Activated CD4-positive, alpha-beta T cell treated with anti-CD3 and anti-CD28 coated beads, Interleukin-2, amount 50 U/mL, for 16 hours (primary cell): ENCODE data around the gene MAP3K19.
"Not testable (repeated sequence)": the region's sequence is repeated elsewhere in the genome, so short reads cannot be mapped to it uniquely, and the experiment has no call there.

ENCODE experiments used
- DNase-seq: peaks from one replicate; pipeline ENCODE4 v3.0.0-alpha.2; 2020

MAP3K19 gene

DNA sequence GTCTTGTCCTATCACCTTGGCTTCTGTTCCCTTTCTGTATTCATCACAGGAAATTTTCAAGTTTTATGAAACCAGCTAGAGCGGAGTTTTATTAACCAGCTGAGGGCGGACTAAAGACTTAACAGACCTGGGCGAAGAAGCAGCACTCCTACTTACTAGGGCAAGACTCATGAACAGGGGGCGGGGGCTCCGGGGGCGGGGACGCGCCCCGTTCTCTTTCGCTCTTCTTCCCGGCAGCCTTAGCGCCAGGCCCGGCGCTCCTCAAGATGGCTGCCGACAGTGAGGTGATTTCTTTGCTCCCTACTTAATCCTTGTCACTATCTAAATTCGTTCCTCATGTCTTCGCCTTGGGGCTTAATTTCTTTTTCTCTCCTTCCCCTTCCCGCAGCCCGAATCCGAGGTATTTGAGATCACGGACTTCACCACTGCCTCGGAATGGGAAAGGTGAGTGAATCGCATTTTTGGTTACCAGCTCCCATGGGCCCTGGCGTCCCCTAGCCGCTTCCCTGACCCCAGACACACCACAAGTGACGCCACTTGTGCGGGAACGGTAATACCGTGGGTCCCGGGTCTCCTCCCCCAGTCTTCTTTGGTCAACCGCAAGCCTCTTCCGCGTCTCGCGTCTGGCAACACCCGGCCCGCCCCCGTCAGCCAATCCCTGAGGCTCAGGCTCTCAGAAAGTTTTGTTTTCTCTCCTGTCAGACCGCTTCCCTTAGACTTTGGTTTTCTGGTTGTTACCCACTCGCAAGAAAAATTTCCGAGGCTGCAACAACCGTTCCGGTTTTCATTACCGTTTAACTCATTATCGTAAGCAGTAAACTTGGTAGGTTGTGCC is 5.0 kb upstream of the MAP3K19 start, which contains the start of gene RAB3GAP1:
Gene RAB3GAP1 (plus strand): TSS at position 251 of the 835 bp plus-strand sequence. CDS start 16 bp downstream, at position 267.
- DNase-seq, result peak; percentile 96

GRCh38 chr2:135050684-135051083 is 3.4 kb upstream of the MAP3K19 start:
- DNase-seq, result no peak

- no peak for DNase-seq
These were observed 2.9 kb upstream of the MAP3K19 start for GRCh38 chr2:135050132-135050531.

DNA sequence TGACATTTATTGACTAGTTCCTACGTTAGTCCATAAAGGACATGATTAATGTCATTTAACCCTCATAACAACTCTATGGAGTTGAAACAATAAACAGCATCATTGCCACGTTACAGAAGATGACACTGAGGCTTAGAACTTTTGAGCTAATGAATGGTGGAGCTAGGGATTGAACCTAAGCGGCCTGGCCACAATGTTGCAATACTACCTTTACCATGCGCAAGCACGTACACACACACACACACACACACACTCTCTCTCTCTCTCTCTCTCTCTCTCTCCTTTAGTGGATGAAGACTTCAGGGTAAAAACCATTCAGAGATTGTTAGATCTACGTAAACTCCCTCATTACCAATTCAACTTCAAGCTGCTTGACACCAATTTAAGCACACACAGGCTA is 875 bp upstream of the MAP3K19 start:
- no peak for DNase-seq

GRCh38 chr2:135043345-135043744 is 3.9 kb downstream of the MAP3K19 start:
- DNase-seq, result peak; percentile 15

- DNase-seq, result no peak
These were observed 9.4 kb downstream of the MAP3K19 start for GRCh38 chr2:135037831-135038230.

DNA sequence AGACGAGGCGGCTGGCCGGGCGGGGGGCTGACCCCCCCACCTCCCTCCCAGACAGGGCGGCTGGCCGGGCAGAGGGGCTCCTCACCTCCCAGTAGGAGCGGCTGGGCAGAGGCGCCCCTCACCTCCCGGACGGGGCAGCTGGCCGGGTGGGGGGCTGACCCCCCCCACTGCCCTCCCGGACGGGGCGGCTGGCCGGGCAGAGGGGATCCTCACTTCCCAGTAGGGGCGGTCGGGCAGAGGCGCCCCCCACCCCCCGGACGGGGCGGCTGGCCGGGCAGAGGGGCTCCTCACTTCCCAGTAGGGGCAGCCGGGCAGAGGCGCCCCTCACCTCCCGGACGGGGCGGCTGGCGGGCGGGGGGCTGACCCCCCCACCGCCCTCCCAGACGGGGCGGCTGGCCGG is 14.0 kb downstream of the MAP3K19 start:
- not testable (repeated sequence) for DNase-seq

DNA sequence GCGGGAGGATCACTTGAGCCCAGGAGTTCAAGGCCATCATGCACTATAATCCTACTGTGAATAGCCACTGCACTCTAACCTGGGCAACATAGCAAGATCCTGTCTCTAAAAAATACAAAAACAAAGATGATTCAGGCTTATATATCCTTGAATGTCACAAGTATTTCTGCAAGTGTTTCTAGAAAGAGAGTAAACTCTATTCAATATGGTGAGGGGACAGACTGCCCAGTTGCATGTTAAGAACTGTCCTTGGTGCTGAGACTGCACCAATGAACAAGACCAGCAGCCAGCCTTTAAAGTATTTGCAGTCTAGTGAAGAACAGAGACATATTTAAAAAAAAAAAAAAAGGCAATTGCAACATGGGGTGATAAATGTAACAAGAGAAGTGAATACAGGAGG is 16.4 kb downstream of the MAP3K19 start:
- DNase-seq, result no peak

DNA sequence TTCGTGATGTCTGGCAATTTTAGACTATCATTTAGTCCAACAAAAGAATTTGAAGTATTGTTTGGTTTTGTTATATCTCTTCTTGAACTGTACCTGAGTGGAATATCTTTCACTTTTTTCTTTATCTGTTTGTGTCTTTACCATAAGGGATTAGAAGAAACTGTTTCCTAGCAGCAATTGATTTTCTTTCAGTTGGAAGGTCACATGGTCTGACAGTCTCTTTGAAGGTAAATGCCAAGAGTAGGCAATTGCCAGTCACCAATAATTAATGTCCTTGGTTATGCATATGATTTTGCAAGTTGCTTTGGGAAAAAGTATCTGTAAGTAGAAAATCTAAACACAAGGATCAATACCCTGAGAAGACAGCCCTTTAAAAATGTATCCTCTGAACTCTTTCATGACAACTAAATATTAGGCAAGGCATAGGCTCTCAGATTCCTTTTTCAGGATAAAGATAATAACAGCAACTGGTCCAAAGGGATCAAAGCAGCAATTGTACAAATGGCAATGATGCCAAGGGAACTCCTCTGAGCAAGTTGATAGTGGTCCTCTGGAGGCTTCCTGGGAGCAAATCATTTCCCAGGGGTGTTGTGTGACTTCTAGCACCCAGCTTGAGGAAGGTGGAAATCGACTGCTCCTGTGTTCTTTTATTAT is 17.6 kb downstream of the MAP3K19 start:
- no peak for DNase-seq

GRCh38 chr2:135023886-135024485 is 23.3 kb downstream of the MAP3K19 start:
- no peak for DNase-seq

GRCh38 chr2:135022952-135023880 is 24.0 kb downstream of the MAP3K19 start:
- no peak for DNase-seq

DNA sequence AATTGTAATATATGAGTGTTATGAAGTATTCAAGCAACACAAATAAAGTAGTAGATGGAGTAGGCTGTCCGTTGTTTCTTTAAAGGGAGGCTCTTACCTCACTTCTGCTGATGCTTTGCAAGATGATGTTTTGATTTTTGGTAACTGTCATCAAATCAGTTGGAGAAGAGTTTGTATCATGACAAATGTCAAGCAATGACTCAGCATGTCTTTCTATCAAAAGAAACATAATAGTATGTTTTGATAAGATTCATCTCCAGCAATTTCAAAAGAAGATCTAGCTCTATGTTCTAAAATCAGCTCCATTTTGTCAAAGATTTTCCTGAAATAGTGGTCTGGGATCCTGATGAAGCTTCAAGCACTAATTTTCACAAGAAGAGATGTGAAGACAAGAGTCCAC is 25.6 kb downstream of the MAP3K19 start:
- no peak for DNase-seq

GRCh38 chr2:135011633-135012032 is 35.6 kb downstream of the MAP3K19 start:
- no peak for DNase-seq

GRCh38 chr2:135010200-135010942 is 36.9 kb downstream of the MAP3K19 start:
- DNase-seq, result peak; percentile 32

DNA sequence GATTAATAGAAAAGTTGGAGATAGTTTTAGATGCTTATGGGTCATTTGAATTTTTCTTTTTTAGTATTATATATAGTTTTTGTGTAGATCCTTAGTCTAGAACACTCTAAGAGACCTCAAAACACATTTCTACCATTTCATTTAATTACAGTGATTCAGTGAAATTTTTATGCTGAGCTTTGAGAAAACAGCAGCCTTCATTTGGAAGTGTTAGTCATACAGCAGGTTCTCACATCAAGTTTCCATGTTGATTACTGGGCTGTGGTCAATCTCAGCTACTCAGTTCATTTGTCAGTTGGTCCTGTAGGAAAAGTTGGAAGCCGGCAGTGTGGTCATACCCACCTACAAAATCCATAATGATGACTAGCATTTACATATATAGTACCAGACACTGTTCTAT is 37.9 kb downstream of the MAP3K19 start:
- no peak for DNase-seq

DNA sequence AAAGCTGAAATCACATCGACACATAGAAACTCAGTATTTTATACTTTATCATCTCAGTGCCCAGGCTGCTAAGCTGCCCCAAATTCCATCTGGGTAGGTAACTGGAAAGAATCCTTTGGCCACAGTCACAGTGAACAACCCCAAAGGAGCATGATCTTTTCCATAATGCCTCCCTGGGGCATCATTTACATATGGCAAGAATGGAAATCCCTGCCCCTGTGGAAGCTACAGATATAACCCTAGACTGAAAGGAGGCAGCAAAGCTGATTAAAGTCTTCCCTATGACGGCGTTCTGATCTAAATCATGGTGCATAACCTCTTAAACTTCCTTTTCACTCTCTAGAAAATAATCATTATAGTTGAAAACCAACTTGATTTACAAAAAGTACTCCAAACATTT is 41.5 kb downstream of the MAP3K19 start:
- no peak for DNase-seq

GRCh38 chr2:135004005-135004746 is 43.1 kb downstream of the MAP3K19 start:
- DNase-seq, result peak; percentile 73

- no peak for DNase-seq
These were observed 44.4 kb downstream of the MAP3K19 start for GRCh38 chr2:135002836-135003235.

DNA sequence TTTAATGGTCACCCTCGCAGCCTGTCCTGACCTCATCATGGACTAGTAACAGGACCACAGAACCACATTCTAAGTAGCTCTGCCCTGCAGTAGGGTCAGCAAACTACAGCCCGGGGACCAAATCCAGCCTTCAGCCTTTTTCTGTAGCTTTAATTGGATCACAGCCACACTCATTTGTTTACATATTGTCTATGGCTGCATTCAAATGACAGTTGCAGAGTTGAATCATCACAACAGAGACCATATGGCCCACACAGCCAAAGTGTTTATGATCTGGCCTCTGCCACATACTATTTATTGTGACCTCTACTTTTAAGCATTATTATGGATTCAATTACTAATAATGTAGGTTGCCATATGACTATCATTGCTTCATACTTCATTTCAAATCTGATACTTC is 47.7 kb downstream of the MAP3K19 start:
- DNase-seq, result no peak

DNA sequence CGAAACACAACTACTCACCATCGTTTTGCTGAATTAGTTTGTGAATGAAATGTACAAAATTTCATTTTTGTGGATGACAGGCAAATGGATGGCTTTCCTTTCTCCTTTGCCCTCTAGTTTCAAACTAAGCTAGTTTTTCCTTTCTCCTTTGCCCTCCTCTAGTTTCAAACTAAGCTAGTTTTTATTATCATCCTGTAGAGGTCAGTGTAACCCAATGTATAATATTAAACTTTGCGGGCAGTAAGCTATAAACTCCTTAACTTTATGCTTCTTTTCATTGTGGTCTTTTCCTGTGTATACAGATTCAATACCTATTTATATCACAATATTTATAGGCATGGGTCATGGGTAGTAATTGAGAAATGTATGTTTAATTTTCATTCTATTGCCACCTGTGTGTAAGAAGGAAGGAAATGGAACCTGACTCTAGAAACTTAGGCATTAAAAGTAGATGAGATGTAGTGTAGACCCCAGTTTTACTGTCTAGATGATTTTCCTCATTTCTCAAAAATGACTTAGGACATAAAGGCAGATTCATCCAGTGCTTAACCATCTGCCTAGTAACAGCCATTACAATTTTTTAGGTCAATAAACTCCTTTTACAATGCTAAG is 58.1 kb downstream of the MAP3K19 start:
- peak; percentile 27 for DNase-seq

DNA sequence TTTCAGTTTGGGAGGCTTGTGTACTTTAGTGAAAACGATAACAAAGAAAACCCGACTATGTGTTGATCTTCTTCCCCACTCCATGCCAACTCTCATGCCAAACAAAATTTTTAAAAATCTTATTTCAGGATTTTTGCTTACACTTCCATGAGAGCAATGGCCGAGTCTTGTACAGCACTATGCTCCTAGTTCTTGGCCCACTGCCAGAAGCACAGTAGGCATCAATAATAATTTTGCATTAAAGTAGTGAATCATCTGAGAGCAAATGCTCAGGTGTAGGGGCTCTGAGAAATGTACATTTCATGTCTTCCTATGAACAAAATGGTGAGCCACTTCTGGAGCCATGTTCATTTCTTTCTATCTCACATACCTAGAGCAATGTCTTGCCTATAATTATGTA is 62.2 kb downstream of the MAP3K19 start:
- DNase-seq, result no peak
